ENCODE results near the gene RAI2. TPM values are rescaled to one million over a fixed set of nuclear protein-coding genes. Genes with fewer than 3 reads are reported as not detected.

RAI2 gene
- total RNA-seq, 1 experiment from 2014 or later: not detected

DNA sequence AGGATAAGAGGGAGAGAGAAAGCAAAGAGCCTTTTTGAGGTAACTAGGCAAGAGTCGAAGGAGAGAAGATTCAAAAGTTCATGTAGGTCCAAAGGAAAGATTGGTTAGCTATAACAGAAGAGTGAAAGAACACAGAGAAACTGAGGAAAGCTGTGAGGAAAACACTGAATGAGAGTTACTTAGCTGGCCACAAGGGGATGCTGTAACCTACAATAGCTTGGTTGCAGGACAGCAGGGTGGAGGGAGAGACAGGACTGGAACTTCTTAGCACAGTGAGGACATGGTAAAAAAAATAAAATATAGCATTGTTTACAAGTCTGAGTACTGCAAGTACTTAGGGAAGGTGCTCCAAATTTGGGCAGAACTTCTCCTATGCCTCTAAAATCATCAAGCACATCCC, 48.3 kb downstream of the RAI2 start:
- Mint-ChIP-seq H3K4me3 (ENCODE audit: unreplicated experiment) (no peak overlapping the region), H3K27ac (ENCODE audit: low read depth, unreplicated experiment) (no peak overlapping the region), H3K36me3 (ENCODE audit: insufficient read depth, unreplicated experiment) (no peaks in the 10 kb centered on the region), H3K27me3 (ENCODE audit: insufficient read depth, unreplicated experiment) (no peaks in the 10 kb centered on the region), H3K9me3 (ENCODE audit: unreplicated experiment) (peaks cover 13% of the 10 kb centered on the region), H3K4me1 (ENCODE audit: insufficient read depth, unreplicated experiment) (no peaks in the 10 kb centered on the region)
- peak; percentile 13 for DNase-seq (ENCODE audit: unreplicated experiment)
- ChIA-PET POLR2A (no interaction called here), CTCF (interaction anchor here (0.6 to 2.7 kb wide), 10 partner anchors 8 to 1215 kb away, joined by 3 to 10 read pairs (median 4); no protein-coding TSS in a partner anchor)
- TF ChIP-seq, protein P1, sequence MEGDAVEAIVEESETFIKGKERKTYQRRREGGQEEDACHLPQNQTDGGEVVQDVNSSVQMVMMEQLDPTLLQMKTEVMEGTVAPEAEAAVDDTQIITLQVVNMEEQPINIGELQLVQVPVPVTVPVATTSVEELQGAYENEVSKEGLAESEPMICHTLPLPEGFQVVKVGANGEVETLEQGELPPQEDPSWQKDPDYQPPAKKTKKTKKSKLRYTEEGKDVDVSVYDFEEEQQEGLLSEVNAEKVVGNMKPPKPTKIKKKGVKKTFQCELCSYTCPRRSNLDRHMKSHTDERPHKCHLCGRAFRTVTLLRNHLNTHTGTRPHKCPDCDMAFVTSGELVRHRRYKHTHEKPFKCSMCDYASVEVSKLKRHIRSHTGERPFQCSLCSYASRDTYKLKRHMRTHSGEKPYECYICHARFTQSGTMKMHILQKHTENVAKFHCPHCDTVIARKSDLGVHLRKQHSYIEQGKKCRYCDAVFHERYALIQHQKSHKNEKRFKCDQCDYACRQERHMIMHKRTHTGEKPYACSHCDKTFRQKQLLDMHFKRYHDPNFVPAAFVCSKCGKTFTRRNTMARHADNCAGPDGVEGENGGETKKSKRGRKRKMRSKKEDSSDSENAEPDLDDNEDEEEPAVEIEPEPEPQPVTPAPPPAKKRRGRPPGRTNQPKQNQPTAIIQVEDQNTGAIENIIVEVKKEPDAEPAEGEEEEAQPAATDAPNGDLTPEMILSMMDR (IDR thresholded peaks at IDR 0.05; ENCODE audit: unreplicated experiment): peak; percentile 28
- intact Hi-C loops (cut with micrococcal nuclease): no loop called here
- BruUV-seq (replicated peaks): no TSS peak

DNA sequence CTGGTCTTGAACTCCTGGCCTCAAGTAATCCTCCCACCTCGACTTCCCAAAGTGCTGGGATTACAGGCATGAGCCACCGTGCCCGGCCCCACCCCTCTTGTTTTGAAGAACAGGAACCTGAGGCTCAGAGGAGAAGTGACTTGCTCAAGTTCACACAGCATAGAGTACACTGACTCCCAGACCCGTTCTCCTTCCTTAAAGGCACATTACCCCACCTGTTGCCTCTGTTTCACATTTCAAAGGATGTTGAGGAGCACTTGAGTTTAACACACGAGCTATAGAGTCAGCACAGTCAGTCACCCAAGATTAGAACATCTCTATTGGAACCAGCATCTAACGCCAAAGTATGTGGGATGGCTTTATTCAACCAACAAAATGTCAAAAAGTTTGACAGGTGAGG, 51.1 kb downstream of the RAI2 start:
- H3K27ac Mint-ChIP-seq (ENCODE audit: low read depth, unreplicated experiment): no peak overlapping the region
- H3K27me3 Mint-ChIP-seq (ENCODE audit: insufficient read depth, unreplicated experiment): no peaks in the 10 kb centered on the region
- DNase-seq (ENCODE audit: unreplicated experiment): no peak
- no peaks in the 10 kb centered on the region for H3K4me1 Mint-ChIP-seq (ENCODE audit: insufficient read depth, unreplicated experiment)
- POLR2A ChIA-PET: no interaction called here
- no TSS peak for BruUV-seq (replicated peaks)
- CTCF ChIA-PET: no interaction called here
- TF ChIP-seq, protein P1 (IDR thresholded peaks at IDR 0.05; ENCODE audit: unreplicated experiment): no peak
- H3K9me3 Mint-ChIP-seq (ENCODE audit: unreplicated experiment): no peaks in the 10 kb centered on the region
- no peaks in the 10 kb centered on the region for H3K36me3 Mint-ChIP-seq (ENCODE audit: insufficient read depth, unreplicated experiment)
- no peak overlapping the region for H3K4me3 Mint-ChIP-seq (ENCODE audit: unreplicated experiment)
- intact Hi-C loops (cut with micrococcal nuclease): no loop called here

DNA sequence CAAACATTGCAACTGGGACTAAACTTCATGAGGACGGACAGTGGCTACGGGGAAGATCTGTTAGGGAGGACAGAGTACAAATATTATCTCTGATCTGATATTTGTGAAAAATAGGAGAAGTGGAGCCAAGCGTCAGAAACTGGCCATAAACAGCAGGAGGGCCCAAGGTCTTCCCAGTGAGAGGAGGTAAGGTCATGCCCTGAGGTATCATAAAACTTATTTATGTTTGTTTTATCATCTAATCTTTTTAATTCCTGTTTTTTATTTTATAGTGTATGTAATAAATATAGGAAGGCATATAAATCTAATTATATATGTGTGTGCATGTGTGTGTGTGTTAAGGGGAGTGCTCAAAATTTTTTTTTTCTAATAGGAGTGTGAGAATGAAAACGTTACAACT, 51.8 kb downstream of the RAI2 start:
- no peaks in the 10 kb centered on the region for H3K4me1 Mint-ChIP-seq (ENCODE audit: insufficient read depth, unreplicated experiment)
- TF ChIP-seq, protein P1 (IDR thresholded peaks at IDR 0.05; ENCODE audit: unreplicated experiment): no peak
- intact Hi-C loops (cut with micrococcal nuclease): no loop called here
- H3K27ac Mint-ChIP-seq (ENCODE audit: low read depth, unreplicated experiment): no peak overlapping the region
- no TSS peak for BruUV-seq (replicated peaks)
- POLR2A ChIA-PET: no interaction called here
- CTCF ChIA-PET: interaction anchor here (1.0 kb wide), 1 partner anchor 21 kb away, joined by 4 read pairs; no protein-coding TSS in a partner anchor
- no peak for DNase-seq (ENCODE audit: unreplicated experiment)
- no peaks in the 10 kb centered on the region for H3K9me3 Mint-ChIP-seq (ENCODE audit: unreplicated experiment)
- no peaks in the 10 kb centered on the region for H3K27me3 Mint-ChIP-seq (ENCODE audit: insufficient read depth, unreplicated experiment)
- H3K4me3 Mint-ChIP-seq (ENCODE audit: unreplicated experiment): no peak overlapping the region
- no peaks in the 10 kb centered on the region for H3K36me3 Mint-ChIP-seq (ENCODE audit: insufficient read depth, unreplicated experiment)

DNA sequence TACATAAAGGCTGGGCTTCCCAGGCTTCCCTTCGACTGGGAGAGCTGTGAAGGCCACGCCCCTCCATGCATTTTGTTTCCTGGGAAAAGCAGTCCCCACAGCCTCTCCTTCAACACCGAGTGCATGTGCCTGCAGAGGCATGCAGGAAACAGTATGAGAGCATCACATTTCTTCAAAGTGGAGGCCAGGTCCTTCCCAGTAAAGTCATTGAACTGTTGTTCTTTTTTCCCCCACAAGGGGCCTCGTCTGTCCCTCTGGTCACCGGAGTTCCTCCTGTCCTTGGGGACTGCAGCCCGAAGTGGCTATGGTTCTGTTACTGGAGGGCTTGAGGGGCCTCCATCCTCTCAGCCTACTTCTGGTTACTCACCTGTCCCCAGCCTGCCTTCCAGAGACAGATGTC, 56.0 kb downstream of the RAI2 start:
- DNase-seq (ENCODE audit: unreplicated experiment): no peak

More for the DNA sequence above, 56.0 kb downstream of the RAI2 start:
- Mint-ChIP-seq H3K4me3 (ENCODE audit: unreplicated experiment) (no peak overlapping the region), H3K27me3 (ENCODE audit: insufficient read depth, unreplicated experiment) (no peaks in the 10 kb centered on the region), H3K4me1 (ENCODE audit: insufficient read depth, unreplicated experiment) (no peaks in the 10 kb centered on the region), H3K9me3 (ENCODE audit: unreplicated experiment) (no peaks in the 10 kb centered on the region), H3K27ac (ENCODE audit: low read depth, unreplicated experiment) (no peak overlapping the region), H3K36me3 (ENCODE audit: insufficient read depth, unreplicated experiment) (no peaks in the 10 kb centered on the region)
- TF ChIP-seq, protein P1 (IDR thresholded peaks at IDR 0.05; ENCODE audit: unreplicated experiment): no peak
- CTCF ChIA-PET: interaction anchor here (0.7 to 0.9 kb wide), 2 partner anchors 16 to 258 kb away, joined by 3 read pairs; no protein-coding TSS in a partner anchor
- no TSS peak for BruUV-seq (replicated peaks)
- POLR2A ChIA-PET: no interaction called here
- intact Hi-C loops (cut with micrococcal nuclease): no loop called here
